RPMI7951 (cell line): ENCODE measurements around the gene PIEZO1. TPM values are rescaled to one million over a fixed set of nuclear protein-coding genes. Genes with fewer than 3 reads are reported as not detected.
"Not testable (repeated sequence)": the region's sequence is repeated elsewhere in the genome, so short reads cannot be mapped to it uniquely, and the experiment has no call there.

Experiments
- DNase-seq: peaks from one replicate; pipeline ENCODE4 v3.0.0-alpha.2; 2012; ENCODE audit warnings: low read depth
- total RNA-seq: library from RNA; depleted of rRNA; stranded (reverse); fragments of >200 nt; shearing (Covaris generic); gene quantifications from 2 replicates; pipeline ENCODE4 v1.2.3, GENCODE V29; 2014; rRNA removed

PIEZO1 gene, protein sequence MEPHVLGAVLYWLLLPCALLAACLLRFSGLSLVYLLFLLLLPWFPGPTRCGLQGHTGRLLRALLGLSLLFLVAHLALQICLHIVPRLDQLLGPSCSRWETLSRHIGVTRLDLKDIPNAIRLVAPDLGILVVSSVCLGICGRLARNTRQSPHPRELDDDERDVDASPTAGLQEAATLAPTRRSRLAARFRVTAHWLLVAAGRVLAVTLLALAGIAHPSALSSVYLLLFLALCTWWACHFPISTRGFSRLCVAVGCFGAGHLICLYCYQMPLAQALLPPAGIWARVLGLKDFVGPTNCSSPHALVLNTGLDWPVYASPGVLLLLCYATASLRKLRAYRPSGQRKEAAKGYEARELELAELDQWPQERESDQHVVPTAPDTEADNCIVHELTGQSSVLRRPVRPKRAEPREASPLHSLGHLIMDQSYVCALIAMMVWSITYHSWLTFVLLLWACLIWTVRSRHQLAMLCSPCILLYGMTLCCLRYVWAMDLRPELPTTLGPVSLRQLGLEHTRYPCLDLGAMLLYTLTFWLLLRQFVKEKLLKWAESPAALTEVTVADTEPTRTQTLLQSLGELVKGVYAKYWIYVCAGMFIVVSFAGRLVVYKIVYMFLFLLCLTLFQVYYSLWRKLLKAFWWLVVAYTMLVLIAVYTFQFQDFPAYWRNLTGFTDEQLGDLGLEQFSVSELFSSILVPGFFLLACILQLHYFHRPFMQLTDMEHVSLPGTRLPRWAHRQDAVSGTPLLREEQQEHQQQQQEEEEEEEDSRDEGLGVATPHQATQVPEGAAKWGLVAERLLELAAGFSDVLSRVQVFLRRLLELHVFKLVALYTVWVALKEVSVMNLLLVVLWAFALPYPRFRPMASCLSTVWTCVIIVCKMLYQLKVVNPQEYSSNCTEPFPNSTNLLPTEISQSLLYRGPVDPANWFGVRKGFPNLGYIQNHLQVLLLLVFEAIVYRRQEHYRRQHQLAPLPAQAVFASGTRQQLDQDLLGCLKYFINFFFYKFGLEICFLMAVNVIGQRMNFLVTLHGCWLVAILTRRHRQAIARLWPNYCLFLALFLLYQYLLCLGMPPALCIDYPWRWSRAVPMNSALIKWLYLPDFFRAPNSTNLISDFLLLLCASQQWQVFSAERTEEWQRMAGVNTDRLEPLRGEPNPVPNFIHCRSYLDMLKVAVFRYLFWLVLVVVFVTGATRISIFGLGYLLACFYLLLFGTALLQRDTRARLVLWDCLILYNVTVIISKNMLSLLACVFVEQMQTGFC (N-terminal part only)
- total RNA-seq = 76.4 and 91.5 TPM in 2 replicates

DNA sequence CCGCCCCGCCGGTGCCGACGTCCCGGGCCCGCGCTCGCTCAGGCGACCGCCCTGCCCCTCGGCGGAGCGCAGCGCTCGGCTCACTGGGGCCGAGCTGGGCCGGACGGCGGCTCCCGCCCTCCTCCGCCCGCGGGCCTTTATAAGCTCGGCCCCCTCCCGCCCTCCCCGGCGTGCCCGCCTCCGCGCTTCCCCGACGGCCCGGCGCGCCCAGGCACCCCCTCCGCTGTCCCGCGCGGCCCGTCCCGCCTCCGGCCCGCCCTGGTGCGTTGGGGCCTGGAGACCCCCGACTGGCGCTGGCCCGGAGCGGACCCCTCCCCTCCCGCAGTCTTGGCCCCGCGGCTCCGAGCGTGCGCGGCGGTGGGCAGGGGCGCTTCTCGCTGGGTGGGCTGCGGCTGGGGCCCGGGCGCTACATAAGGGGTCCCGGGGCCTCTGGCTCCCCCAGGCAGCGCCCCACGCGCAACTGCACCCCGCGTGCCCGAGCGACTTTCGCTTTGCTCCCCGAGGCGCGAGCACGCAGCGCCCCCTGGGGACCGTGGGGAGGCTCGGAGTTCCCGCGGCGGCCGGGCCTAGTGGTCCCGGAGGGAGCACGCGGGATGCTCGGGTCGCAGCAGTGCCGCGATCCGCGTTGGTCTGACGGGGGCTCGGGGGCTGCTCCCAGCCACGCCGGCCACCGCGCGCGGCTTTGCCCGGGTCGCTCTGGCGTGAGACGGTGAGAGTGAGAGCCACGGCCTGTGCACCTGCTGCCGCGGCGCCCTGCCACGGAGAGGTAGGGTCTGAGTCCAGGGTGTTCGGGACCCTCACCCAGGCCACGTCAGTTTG is at the start of gene PIEZO1:
Gene PIEZO1 (minus strand): TSS at position 115 of the 819 bp plus-strand sequence. CDS start 256 bp downstream, outside the sequence.
- DNase-seq = peak; percentile 65

DNA sequence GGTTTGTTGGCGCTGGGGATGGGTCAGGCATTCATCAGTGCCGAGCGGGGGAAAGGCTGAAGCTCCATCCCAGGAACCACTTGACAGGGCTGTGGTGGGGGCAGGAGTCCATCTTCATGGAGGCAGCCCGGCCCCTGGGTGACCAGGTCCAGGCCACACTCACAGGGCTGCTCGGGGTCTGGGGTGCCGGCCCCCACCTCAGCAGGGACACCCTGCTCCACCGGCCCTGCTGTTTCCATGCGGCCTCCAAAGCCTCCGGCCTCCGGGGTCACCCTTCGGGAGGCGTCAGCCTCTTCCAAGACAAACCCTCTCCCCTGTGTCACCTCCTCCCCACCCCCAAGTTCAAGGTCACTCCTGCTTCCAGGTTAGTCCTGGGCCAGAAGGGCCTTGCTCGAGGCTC is 49.6 kb upstream of the PIEZO1 start:
- no peak for DNase-seq

DNA sequence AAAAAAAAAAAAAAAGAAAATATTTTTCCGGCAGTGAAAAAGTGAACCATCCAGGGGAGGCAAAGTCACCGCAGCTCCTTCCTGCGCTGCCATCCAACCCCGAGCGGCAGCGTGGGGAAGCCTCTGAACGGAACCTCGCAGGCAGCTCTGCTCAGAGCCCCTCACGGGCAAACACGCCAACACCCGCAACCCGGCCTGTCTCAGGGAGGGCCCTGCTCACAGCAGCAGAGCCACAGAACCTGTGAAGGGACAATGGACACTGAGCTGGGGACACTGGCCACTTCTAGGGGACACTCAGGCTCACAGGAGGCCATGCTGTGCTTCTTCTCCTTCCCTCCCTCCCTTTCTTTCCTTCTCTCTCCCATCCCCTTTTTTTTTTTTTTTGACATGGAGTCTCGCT is 48.1 kb upstream of the PIEZO1 start:
- no peak for DNase-seq

DNA sequence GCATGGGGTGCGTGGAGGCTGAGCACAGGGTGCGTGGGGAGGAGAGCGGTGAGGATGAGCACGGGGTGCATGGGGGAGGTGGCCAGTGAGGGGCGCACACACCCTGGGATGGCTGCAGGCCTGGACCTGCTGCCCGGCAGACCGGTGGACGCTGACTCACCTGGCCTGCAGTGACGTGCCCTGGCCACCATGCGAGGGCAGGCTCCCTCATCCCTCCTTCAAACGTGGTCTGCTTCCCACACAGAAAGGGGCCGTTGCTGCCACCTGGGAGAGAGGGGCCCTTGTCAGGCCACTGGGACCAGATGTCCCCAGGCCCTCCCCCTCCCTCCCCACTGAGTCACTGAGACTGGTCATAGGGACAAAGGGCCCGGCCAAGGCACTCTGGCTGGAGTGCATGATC is 46.8 kb upstream of the PIEZO1 start:
- DNase-seq = no peak

DNA sequence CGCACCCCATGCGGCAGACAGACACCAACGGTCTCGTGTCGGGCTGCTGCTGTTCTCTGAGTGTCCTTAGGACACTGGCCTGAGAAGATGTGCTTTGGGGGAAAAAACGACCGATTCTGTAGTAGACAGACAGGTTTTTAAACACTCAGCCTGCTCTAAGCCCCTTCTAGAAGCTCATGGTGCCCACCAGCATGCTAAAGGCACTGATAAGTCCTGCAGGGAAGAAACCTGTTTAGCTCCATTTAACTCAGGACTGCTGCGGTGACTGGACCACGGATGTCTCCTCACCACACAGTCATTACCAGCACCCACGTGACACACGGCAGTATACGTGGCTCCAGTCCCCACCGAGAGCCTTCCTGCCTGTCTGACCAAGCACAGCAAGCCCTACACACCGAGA is 45.8 kb upstream of the PIEZO1 start:
- no peak for DNase-seq

DNA sequence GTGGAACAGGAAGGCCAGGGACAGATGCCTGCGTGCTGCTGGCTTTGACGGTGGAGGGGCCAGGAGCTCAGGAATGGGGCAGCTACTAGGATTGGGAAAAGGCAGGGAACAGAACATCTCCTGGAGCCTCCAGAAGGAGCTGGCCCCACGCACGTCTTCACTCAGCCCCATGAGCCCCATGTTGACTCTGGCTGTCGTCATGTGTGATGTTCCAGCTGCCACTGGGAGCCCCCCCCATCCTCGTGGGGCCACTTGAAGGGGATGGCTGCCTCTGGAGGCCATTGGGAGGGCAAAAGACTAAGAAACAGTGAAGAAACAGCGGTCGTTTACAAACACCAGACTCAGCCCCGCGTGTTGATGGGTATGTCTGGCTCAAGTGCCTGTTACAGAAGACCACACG is 45.2 kb upstream of the PIEZO1 start:
- no peak for DNase-seq

DNA sequence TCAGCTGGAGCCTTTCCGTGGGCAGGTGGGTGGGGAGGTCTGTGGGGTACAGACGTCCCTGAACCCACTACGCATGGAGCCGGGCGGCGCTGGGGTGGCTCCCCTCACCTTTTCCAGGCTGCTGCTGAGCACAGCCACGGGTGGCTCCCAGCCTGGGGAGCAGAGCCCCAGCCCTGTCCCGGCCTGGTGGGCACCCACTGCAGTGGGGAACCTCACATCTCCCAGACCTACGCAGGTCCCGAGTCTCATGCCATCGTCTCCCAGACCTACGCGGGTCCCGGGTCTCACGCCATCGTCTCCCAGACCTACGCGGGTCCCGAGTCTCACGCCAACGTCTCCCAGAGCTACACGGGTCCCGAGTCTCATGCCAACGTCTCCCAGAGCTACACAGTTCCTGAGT is 43.7 kb upstream of the PIEZO1 start:
- DNase-seq = no peak

DNA sequence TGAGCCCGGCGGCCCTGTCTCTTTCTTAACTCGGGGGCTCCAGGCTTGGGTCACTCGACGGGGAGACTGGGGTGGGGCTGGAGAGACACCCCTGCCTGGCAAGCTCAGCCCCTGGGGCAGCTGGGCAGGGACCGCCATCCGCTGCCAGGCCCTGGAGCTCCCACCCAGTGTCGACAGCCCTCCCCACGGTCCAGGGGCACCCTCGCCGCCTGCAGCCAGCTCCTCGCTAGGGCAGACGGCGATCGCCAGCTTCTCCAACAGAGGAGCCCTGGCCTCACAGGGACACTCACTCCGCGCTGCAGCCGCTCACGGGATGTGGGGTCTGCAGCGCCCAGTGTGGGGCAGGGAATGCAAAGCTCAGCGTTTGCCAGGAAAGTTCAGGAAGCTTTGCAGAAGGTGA is 42.7 kb upstream of the PIEZO1 start:
- no peak for DNase-seq

DNA sequence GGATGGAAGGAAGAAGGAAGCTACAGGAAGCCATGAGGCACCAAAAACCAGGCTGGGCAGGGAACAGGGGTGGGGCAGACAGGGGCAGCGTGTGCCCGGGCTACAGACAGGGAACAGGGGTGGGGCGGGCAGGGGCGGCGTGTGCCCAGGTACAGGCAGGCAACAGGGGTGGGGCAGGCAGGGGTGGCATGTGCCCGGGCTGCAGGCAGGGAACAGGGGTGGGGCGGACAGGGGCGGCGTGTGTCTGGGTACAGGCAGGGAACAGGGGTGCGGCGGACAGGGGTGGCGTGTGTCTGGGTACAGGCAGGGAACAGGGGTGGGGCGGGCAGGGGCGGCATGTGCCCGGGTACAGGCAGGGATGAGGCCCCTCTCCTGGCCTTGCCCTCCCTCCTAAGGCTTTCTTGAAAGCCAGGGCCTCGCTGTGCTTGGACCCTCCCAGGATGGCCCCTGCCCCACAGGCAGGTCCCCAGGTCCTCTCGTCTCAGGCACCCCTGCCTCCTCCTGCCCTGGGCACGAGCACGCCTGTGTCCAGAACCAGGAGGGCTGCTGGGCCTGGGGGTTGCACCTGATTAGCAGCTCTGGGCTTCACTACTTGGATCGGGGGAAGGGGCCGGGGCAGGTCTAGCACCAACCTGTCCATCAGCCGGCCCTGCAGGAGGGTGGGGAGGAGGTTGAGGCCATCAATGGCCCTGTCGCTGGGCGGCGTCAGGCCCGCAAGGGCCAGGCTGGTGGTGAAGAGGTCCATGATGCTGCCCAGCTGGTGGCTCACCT is 41.2 kb upstream of the PIEZO1 start:
- DNase-seq = no peak

DNA sequence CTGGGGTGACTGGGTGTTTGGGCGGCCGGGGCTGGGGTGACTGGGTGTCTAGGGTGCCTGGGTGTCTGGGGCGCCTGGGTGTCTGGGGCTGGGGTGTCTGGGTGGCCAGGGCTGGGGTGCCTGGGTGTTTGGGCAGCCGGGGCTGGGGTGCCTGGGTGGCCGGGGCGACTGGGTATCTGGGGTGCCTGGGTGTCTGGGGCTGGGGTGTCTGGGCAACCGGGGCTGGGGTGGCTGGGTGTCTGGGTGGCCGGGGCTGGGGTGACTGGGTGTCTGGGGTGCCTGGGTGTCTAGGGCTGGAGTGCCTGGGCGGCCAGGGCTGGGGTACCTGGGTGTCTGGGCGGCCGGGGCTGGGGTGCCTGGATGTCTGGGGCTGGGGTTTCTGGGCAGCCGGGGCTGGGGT is 40.1 kb upstream of the PIEZO1 start:
- DNase-seq = no peak

DNA sequence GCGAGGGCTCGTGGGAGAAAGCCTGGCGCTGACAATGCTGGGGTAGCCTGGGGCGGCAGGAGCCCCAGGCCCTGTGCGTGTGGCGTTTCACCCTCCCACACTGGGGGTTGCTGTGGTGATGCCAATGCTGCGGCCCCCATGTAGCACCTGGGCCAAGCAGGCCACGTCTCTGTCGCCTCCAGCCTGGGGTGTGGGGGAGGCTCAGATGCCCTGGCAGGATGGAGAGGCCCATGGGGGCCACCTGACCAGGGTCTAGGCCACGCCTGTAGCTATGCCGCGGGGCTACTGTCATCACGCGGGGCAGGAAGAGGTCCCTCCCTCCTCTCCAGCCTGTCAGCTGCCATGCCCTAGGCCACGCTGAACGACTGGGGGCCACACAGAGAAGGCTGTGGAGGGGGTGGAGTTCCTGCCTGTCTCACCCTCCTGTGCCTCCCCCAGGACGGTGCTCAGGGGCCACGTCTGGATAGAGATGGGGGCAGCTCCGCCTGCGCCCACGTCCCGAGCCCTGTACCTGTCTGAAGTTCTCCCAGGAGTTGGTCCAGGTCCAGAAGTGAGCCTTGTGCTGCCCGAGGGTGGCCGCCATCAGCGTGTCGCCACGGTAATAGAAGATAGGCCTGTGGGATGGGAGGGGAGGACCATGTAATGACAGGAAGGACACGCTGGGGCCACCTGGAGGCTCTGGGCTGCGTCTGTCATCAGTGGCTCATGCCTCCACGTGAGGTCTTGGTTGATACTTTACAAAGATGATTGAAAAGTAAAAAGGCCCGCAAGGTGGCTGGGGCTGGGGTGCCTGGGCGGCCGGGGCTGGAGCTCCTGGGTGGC is 39.4 kb upstream of the PIEZO1 start:
- no peak for DNase-seq

DNA sequence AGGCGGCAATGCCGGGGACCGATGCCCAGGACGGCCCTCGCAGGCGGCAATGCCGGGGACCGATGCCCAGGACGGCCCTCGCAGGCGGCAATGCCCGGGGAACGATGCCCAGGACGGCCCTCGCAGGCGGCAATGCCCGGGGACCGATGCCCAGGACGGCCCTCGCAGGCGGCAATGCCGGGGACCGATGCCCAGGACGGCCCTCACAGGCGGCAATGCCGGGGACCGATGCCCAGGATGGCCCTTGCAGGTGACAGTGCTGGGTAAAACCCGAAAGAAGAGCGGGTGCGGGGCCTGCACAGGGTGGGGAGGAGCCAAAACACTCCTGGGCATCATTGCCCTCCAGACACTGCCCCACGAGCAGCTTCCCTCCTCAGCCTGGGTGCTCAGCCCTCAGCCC is 38.6 kb upstream of the PIEZO1 start:
- not testable (repeated sequence) for DNase-seq

DNA sequence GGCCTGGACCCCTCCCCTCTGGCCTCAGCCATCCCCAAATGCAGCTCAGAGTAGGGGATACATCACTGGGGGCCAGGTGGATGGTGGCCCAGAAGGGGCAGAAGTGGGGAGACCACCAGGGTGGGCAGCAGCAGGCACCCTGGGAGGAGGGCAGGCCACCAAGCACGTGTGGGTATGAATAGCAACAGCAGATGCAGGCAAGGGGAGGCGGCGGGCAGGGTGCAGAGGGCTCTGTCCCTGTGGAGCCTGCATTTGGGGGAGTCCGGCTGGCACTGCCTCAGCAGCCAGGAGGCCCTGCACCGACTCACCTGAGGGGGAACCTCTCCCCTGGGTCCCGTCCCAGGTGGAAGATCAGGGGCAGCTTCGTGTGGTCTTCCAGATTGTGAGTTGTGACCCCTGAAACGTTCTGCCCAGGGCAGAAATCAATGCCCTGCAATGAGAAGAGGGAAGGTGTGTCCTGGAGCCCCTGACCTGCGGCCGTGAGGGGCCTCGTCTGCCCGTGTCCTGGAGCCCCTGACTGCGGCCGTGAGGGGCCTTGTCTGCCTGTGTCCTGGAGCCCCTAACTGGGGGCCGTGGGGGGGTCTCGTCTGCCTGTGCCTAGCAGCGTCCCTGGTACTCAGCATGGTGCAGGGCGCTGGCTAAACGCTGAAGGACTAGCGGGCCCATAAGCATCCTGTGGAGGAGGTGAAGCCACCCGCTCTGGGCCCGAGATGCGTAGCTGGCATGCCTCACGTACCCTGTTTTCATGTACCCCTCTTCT is 37.4 kb upstream of the PIEZO1 start:
- no peak for DNase-seq

DNA sequence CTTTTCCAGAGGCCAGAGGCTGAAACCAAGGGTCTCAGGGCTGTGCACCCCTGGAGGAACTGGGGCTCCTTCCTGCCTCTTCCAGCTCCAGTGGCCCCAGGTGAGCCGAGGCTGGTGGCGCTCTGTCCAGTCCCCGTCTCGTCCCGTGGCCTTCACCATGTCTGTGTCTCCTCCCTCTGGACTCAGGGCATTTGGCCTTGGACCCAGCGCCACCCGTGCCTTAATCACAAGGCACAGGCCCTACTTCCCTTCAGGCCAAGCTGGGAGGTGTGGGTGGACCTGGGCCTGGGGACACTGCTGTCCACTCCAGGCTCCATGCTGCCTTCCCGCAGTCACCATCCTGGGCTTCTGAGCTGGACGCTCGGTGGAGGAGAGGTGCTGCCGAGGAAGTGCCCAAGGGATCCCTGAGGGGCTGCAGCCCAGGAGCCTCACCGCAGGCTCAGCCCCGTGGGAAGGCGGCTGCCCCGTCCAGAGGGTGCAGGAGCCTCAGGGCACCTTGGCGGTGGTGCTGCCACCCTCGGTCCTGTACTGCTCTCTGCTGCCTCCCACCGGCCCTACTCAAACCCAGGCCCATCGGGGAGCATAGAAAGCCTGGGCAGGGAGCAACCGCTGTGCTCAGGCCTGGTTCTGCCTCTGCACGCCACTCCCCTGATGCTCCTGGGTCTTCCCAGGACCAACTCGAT is 36.3 kb upstream of the PIEZO1 start:
- no peak for DNase-seq

DNA sequence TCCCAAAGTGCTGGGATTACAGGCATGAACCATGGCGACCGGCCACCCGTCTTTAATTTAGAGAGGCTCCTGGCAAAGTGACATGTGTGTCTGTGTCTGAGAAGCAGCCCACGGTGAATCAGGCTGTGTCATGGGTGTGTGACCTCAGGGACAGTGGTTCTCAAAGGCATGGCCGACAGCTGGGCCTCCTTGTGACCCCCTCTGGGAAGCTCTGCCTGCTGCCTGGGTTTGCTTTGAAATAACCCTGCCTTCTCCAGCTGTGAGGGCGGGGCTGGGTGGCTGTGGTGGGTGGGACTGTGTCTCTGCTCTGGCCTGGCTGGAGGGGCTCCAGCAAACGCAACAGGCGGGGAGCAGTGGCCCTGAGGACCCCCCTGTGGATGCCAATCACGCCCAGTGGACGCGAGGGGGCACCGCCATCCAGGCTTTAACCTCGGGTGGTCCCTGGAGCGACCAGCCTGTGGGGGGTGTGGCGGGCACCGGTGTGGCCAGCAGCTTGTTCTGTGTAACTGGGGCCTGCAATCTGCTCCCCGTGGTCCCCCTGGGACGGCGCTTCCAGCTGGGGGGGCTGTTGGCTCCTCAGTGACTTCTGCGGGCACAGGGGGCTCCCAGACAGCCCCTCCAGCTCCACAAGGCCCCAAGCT is 35.5 kb upstream of the PIEZO1 start:
- no peak for DNase-seq

DNA sequence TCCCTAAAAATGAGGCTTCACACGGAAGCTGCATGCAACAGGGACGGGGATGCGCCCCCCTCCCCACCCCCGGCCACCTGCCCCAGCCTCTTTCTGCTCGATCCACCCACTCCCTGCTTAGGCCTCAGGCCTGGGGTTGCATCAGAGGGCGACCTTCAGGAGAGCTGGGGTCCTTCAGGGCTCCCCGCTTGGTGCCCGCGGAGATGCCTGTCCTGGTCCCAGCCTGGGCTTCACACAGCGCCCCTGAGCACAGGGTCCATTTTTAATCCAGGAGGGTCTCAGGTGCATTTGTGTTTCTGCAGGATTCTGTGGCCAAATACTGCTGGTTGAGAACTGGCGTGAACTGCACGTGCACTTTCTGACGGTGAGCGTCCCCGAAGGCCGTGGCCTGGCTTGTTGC is 34.1 kb upstream of the PIEZO1 start:
- DNase-seq = no peak

DNA sequence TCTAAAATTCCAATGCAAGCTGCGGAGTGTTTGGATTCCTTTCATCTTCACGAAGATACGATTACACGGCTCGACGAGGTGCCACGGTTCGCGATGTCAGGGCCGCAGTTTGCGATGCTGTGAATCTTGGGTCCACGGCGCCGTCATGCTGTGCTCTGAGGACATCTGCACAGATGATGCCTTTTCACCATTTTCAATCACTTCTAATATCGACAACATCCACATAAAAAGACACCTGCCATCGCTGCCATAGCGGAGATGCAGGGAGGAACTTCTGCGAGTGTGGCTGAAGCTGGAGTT is 33.5 kb upstream of the PIEZO1 start:
- DNase-seq = no peak
